LNCAP (cell line): ENCODE results near the gene BAHCC1.

ENCODE experiments used
- TF ChIP-seq, protein P1 (sequence below): fragments of 450-650 bp; IDR thresholded peaks from 2 replicates; pipeline ENCODE4 v1.5.1; 2017; ENCODE audit warnings: mild to moderate bottlenecking

BAHCC1 gene

DNA sequence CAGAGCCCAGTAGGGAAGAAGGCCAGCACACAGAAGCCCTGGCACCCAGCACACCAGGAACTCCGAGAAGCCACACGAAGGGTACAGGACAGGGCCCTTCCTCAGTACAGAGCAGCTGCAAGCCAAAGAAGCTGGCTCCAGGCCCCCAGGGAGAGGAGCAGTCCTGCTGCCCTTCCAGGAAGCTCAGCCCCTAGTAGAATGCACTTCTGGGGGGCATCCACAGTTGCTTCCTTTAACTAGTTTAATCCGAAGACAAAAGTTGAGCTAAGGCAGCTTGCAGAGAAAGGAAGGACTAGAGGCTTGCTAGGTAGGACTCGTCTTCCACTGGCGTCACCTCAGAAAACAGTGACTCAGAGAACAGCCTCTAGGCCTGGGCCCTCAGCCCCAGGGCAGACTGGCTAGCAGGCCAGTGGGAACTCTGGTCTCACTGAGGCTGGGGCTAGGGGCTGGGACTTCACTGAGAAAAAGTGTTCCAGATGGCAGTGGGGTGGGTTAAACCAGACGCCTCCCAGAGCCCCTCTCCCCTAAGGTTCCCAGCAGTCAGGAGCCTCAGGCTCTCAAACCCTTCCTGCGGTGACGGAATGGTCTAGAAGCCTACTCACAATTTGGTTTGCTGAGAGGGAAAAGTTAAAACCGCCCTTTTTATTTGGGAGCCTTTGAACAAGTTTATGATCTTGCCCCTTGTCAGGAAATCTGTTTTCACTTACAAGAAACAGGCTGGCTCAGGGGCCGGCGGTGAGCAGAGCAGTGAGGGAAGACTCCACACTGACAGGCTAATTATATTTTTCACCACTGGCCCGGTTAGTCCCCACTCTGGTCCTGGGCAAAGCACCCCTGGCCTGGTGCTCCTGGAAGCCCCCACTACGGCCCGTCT lies 75.9 kb downstream of the BAHCC1 start:
- TF ChIP-seq, protein P1, sequence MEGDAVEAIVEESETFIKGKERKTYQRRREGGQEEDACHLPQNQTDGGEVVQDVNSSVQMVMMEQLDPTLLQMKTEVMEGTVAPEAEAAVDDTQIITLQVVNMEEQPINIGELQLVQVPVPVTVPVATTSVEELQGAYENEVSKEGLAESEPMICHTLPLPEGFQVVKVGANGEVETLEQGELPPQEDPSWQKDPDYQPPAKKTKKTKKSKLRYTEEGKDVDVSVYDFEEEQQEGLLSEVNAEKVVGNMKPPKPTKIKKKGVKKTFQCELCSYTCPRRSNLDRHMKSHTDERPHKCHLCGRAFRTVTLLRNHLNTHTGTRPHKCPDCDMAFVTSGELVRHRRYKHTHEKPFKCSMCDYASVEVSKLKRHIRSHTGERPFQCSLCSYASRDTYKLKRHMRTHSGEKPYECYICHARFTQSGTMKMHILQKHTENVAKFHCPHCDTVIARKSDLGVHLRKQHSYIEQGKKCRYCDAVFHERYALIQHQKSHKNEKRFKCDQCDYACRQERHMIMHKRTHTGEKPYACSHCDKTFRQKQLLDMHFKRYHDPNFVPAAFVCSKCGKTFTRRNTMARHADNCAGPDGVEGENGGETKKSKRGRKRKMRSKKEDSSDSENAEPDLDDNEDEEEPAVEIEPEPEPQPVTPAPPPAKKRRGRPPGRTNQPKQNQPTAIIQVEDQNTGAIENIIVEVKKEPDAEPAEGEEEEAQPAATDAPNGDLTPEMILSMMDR: no peak

DNA sequence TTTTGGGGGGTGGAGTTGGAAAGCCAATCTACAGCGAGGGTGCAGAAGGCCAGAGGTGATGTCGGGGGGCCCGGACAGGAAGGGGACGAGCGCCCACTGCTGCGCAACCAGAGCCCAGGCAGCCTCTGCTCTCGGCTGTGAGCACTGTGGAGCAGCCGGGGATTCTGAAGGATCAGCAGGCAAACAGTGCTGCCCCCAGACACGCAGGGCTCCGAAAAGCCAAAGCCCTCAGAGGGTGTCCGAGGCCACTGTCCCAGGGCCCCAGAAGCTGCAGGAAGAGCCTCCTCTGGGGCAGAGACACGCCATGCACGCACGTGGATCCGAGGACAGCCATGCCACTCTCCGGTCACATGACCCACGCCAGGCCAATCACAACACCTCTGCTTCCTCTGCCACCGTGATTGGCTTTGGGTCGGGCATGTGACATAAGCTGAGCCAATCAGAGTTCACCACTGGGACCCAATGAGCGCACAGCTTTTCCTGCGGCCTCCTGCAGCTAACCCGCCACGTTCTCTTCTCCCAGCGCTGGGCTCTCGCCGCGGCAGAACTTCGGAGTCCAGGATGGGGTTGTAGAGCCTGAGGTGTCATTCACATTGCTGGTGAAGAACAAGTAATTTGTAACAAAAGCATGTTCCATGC lies 76.7 kb downstream of the BAHCC1 start:
- TF ChIP-seq, protein P1: no peak

DNA sequence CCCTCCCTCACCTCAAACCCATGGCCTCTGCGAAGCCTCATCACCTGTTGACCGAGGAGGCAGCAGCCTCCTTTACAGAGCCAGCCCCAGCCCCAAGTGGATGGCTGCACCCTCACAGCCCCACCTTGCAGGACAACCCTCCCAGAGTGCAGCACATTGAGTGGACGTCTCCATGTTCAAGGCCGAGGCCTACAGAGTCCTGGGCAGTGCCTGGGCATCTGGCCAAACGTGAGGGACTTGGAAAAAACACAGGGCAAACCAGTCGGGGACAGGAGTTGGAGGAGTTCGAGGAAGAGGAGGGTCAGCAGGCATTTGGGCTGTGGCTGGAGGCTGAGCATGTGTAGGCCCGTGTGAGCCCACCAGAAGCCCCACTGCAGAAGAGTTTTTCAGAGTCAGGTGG lies 77.8 kb downstream of the BAHCC1 start:
- TF ChIP-seq, protein P1: no peak

DNA sequence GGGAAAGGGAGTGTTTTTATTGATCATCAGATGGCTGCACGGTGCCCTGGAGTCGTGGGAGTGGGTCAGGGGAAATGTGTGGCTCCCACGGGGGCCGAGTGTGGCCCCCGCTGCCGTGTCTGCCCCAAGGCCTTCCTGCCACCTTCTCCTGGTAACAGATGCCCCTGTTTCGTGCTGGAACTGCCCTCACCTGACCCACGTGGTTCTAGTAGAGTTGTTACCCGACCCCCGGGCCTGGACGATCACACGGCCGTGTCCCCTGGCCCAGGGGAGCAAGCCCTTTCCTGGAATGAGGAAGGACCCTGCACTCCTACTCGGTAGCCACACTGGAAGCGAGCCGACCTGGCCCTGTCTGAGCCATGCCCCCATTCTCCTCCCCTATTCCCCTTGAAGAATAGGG lies 79.7 kb downstream of the BAHCC1 start:
- TF ChIP-seq, protein P1: no peak

DNA sequence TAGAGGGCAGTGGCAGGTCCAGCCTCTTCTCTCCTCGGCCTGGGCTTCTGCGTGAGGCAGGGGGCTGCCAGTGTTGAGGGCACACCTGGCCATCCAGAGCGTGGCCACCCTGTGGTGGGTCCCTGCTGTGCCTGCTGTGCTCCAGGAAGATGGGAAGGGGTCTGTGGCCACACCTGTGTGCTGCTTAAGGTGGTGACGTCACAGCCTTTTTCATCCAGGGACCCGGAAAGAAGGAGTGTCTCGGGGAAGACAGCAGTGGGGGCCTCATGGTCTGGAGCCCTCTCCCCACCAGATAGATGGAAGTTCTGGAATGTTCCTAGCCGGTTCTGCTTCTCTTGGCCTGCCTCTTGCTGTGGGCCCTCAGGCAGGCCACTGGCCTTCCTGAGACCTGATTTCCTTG lies 80.8 kb downstream of the BAHCC1 start:
- TF ChIP-seq, protein P1: no peak

DNA sequence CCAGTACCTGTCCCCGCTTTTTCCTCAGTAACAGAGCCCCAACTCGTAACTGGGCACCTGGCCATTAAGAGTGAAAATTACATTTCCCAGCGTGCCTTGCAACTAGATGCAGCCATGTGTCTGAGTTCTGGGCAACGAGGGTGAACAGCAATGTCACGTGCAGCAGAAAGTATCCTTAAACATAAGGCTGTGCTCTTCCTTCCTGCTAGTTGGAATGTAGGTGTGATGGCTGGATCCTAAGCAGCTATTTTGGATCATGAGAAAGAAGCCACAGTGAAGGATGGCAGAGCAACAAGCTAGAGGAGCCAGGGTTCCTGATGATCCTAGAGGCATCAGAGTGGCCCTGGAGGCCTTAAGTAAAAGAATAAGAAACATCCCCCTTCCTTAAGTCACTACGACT lies 81.4 kb downstream of the BAHCC1 start:
- TF ChIP-seq, protein P1: no peak

DNA sequence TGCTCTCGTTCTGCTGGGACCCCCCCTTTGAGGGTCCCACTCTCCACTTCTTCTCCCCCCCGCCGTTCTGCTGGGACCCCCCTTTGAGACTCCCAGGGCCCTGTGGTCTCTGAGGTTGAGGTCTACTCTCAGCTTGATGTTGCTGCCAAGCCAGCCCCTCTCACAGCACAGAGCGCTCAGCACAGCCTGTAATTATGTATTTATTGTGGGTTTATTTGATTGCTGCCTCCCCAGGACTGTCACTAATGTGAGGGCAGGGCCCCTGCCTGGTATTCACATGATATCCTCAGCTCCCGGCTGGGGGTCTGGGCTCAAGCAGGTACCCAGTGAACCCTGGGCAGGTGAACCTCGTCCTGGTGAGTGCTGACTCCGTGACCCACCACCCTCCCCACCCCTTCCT lies 81.9 kb downstream of the BAHCC1 start:
- TF ChIP-seq, protein P1: no peak
